Right kidney (tissue), 1 donor: ENCODE measurements around the gene IGFL1.
A peak's percentile ranks its signal among the peaks of the same experiment; 100 is the strongest.
"Not testable (repeated sequence)": the region's sequence is repeated elsewhere in the genome, so short reads cannot be mapped to it uniquely, and the experiment has no call there.

Experiments
- DNase-seq: peaks from one replicate; pipeline ENCODE4 v3.0.0-alpha.2; 2016

Gene IGFL1

GRCh38 chr19:46225558-46226004 lies 4.0 kb upstream of the IGFL1 start:
- DNase-seq = no peak

GRCh38 chr19:46226438-46226973 lies 3.0 kb upstream of the IGFL1 start:
- DNase-seq = no peak

GRCh38 chr19:46232029-46232428 lies 2.5 kb downstream of the IGFL1 start:
- no peak for DNase-seq

- DNase-seq = no peak
Observed at GRCh38 chr19:46232468-46232867, 2.9 kb downstream of the IGFL1 start.

GRCh38 chr19:46232938-46233621 lies 3.5 kb downstream of the IGFL1 start:
- DNase-seq = no peak

- DNase-seq = not testable (repeated sequence)
Observed at GRCh38 chr19:46233871-46234270, 4.3 kb downstream of the IGFL1 start.

GRCh38 chr19:46238141-46238540 lies 8.6 kb downstream of the IGFL1 start:
- DNase-seq = not testable (repeated sequence)

GRCh38 chr19:46239193-46240024 lies 9.9 kb downstream of the IGFL1 start:
- no peak for DNase-seq

GRCh38 chr19:46240693-46241092 lies 11.2 kb downstream of the IGFL1 start:
- DNase-seq = no peak

- DNase-seq = no peak
Observed at GRCh38 chr19:46241626-46242025, 12.1 kb downstream of the IGFL1 start.

- not testable (repeated sequence) for DNase-seq
Observed at GRCh38 chr19:46243081-46243654, 13.6 kb downstream of the IGFL1 start.

GRCh38 chr19:46250076-46250735 lies 20.7 kb downstream of the IGFL1 start:
- no peak for DNase-seq

- no peak for DNase-seq
Observed at GRCh38 chr19:46251416-46251815, 21.9 kb downstream of the IGFL1 start.

- no peak for DNase-seq
Observed at GRCh38 chr19:46254776-46255175, 25.2 kb downstream of the IGFL1 start.

GRCh38 chr19:46256855-46257254 lies 27.3 kb downstream of the IGFL1 start:
- DNase-seq = no peak

GRCh38 chr19:46261501-46261900 lies 32.0 kb downstream of the IGFL1 start:
- not testable (repeated sequence) for DNase-seq

- DNase-seq = not testable (repeated sequence)
Observed at GRCh38 chr19:46262684-46263296, 33.2 kb downstream of the IGFL1 start.

GRCh38 chr19:46264801-46265200 lies 35.3 kb downstream of the IGFL1 start:
- not testable (repeated sequence) for DNase-seq

- DNase-seq = peak; percentile 45
Observed at GRCh38 chr19:46265217-46265828, 35.8 kb downstream of the IGFL1 start.

- DNase-seq = no peak
Observed at GRCh38 chr19:46269101-46269500, 39.6 kb downstream of the IGFL1 start.

- DNase-seq = no peak
Observed at GRCh38 chr19:46270521-46271256, 41.1 kb downstream of the IGFL1 start.
